HepG2 (cell line): Measurements from ENCODE around the gene KXD1. TPM values are rescaled to one million over a fixed set of nuclear protein-coding genes. Genes with fewer than 3 reads are reported as not detected.

Experiments
- ETS1 ChIP-seq: sonication (generic); formaldehyde crosslinking; IDR thresholded peaks from 2 replicates; pipeline ENCODE4 v1.4.0; 2020; ENCODE audit warnings: missing genetic modification reagents
- MIER3 ChIP-seq: IDR thresholded peaks from 2 replicates; pipeline ENCODE4 v1.6.1; 2016; ENCODE audit warnings: missing compliant biosample characterization, borderline replicate concordance
- NFYC ChIP-seq: IDR thresholded peaks from 2 replicates; pipeline ENCODE4 v1.6.1; 2016; ENCODE audit warnings: missing genetic modification reagents, missing compliant biosample characterization
- SKI ChIP-seq: fragments of 450-650 bp; IDR thresholded peaks from one replicate; pipeline ENCODE4 v1.6.1; 2018; ENCODE audit warnings: mild to moderate bottlenecking; ENCODE audit not compliant: partially characterized antibody
- UBTF ChIP-seq: sonication (generic); formaldehyde crosslinking; IDR thresholded peaks from 2 replicates; pipeline ENCODE4 v1.4.0; 2020; ENCODE audit warnings: mild to moderate bottlenecking, missing genetic modification reagents
- ZFP82 ChIP-seq: sonication (generic); formaldehyde crosslinking; IDR thresholded peaks from 2 replicates; pipeline ENCODE4 v1.5.1; 2020; ENCODE audit warnings: mild to moderate bottlenecking, missing genetic modification reagents, borderline replicate concordance
- ZNF318 ChIP-seq: sonication (generic); formaldehyde crosslinking; IDR thresholded peaks from 2 replicates; pipeline ENCODE4 v1.4.0; 2020; ENCODE audit warnings: mild to moderate bottlenecking, missing genetic modification reagents
- ZNF329 ChIP-seq: sonication (generic); formaldehyde crosslinking; IDR thresholded peaks from 2 replicates; pipeline ENCODE4 v1.9.0; 2021; ENCODE audit warnings: low read depth, mild to moderate bottlenecking, missing genetic modification reagents
- ZNF441 ChIP-seq: sonication (generic); formaldehyde crosslinking; IDR thresholded peaks from 2 replicates; pipeline ENCODE4 v1.7.0; 2021; ENCODE audit warnings: missing genetic modification reagents, borderline replicate concordance
- ZNF607 ChIP-seq: sonication (generic); formaldehyde crosslinking; IDR thresholded peaks from 2 replicates; pipeline ENCODE4 v1.5.1; 2020; ENCODE audit warnings: missing genetic modification reagents, mild to moderate bottlenecking, borderline replicate concordance
- ZNF792 ChIP-seq: IDR thresholded peaks from 2 replicates; pipeline ENCODE4 v1.6.1; 2016
- polyA plus RNA-seq, 8 experiments: library from polyadenylated mRNA; depleted of rRNA in 3 of 8; stranded (reverse) in 7 of 8; unstranded in 1 of 8; fragments of >200 nt; fragmentation: Illumina TruSeq in 4 of 8; extraction: Trizol in 4 of 8; gene quantifications; 2 replicates each; pipeline versions ENCODE4 v1.2.1 to v1.2.3, GENCODE V29; 2011 to 2016; ENCODE audit warnings: low read depth in 4 of 8, missing spikeins in 1 of 8, mixed read lengths in 1 of 8; ENCODE audit not compliant: insufficient read depth in 1 of 8
- total RNA-seq, 5 experiments: library from RNA; depleted of rRNA; stranded (reverse); fragments of >200 nt; fragmentation: Illumina TruSeq; extraction: Trizol; gene quantifications; 2 replicates each; pipeline ENCODE4 v1.2.3, GENCODE V29; 2016; ENCODE audit warnings: low read depth in 1 of 5
- TF ChIP-seq, protein P1 (sequence below): sonication (generic); formaldehyde crosslinking; IDR thresholded peaks from 2 replicates; pipeline ENCODE4 v1.4.0; 2020; ENCODE audit warnings: mild to moderate bottlenecking, missing genetic modification reagents, borderline replicate concordance

KXD1 gene
- total and polyA plus RNA-seq, 2 of the 13 experiments (the other 11 are each of a cell fraction or from before 2014, with no cell fraction given) = 44.6 to 143 TPM

DNA sequence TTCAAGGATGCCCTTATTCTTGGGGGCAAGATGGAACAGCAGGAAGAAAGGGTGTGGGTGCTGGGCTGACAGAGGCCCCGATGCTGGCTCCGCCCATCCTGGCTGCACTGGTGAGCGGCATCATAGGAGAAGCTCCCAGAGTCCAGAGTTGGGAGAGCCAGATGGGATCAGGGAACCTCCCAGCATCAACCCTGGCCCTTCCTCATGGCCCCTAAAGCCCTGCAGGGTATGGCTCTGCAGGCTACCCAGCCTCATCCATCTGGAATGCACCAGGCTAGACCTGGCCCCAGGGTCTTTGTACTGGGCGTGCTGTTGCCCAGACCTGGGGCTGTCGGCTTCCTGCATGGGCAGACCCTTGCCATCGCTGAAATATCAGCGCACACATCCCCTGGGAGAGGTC lies 27.9 kb upstream of the KXD1 start (continued):
- TF ChIP-seq ETS1 (CRISPR knock-in tag) (no peak), ZNF441 (CRISPR knock-in tag) (no peak), UBTF (no peak), MIER3 (CRISPR knock-in tag) (no peak), NFYC (CRISPR knock-in tag) (no peak), ZNF329 (CRISPR knock-in tag) (no peak), SKI (no peak), ZNF318 (CRISPR knock-in tag) (no peak), ZNF607 (no peak), ZNF792 (CRISPR knock-in tag) (no peak), ZFP82 (no peak)
- TF ChIP-seq, protein P1, sequence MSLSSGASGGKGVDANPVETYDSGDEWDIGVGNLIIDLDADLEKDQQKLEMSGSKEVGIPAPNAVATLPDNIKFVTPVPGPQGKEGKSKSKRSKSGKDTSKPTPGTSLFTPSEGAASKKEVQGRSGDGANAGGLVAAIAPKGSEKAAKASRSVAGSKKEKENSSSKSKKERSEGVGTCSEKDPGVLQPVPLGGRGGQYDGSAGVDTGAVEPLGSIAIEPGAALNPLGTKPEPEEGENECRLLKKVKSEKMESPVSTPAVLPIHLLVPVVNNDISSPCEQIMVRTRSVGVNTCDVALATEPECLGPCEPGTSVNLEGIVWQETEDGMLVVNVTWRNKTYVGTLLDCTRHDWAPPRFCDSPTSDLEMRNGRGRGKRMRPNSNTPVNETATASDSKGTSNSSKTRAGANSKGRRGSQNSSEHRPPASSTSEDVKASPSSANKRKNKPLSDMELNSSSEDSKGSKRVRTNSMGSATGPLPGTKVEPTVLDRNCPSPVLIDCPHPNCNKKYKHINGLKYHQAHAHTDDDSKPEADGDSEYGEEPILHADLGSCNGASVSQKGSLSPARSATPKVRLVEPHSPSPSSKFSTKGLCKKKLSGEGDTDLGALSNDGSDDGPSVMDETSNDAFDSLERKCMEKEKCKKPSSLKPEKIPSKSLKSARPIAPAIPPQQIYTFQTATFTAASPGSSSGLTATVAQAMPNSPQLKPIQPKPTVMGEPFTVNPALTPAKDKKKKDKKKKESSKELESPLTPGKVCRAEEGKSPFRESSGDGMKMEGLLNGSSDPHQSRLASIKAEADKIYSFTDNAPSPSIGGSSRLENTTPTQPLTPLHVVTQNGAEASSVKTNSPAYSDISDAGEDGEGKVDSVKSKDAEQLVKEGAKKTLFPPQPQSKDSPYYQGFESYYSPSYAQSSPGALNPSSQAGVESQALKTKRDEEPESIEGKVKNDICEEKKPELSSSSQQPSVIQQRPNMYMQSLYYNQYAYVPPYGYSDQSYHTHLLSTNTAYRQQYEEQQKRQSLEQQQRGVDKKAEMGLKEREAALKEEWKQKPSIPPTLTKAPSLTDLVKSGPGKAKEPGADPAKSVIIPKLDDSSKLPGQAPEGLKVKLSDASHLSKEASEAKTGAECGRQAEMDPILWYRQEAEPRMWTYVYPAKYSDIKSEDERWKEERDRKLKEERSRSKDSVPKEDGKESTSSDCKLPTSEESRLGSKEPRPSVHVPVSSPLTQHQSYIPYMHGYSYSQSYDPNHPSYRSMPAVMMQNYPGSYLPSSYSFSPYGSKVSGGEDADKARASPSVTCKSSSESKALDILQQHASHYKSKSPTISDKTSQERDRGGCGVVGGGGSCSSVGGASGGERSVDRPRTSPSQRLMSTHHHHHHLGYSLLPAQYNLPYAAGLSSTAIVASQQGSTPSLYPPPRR (CRISPR knock-in tag) = no peak
- TF ChIP-seq, all 625 proteins: peak for 0
